VCaP (cell line): Measurements from ENCODE around the gene ARPC5.
A peak's percentile ranks its signal among the peaks of the same experiment; 100 is the strongest.

Source experiments
- H3K27ac ChIP-seq: fragments of 450-650 bp; 2 replicates; pipeline ENCODE4 v1.5.1; 2017
- TF ChIP-seq, protein P1 (sequence below): fragments of 450-650 bp; conservative IDR thresholded peaks from 2 replicates; pipeline ENCODE4 v1.5.1; 2017; ENCODE audit warnings: mild to moderate bottlenecking, moderate library complexity

The ARPC5 gene

GRCh38 chr1:183634429-183635065 lies 1.0 kb downstream of the ARPC5 start:
- peak overlapping the region; percentile 86 for H3K27ac ChIP-seq
- TF ChIP-seq, protein P1, sequence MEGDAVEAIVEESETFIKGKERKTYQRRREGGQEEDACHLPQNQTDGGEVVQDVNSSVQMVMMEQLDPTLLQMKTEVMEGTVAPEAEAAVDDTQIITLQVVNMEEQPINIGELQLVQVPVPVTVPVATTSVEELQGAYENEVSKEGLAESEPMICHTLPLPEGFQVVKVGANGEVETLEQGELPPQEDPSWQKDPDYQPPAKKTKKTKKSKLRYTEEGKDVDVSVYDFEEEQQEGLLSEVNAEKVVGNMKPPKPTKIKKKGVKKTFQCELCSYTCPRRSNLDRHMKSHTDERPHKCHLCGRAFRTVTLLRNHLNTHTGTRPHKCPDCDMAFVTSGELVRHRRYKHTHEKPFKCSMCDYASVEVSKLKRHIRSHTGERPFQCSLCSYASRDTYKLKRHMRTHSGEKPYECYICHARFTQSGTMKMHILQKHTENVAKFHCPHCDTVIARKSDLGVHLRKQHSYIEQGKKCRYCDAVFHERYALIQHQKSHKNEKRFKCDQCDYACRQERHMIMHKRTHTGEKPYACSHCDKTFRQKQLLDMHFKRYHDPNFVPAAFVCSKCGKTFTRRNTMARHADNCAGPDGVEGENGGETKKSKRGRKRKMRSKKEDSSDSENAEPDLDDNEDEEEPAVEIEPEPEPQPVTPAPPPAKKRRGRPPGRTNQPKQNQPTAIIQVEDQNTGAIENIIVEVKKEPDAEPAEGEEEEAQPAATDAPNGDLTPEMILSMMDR, result no peak

- peak overlapping the region; percentile 86; the same call in 1 of the 2 replicates for H3K27ac ChIP-seq
- TF ChIP-seq, protein P1, result peak; percentile 70
Observed at GRCh38 chr1:183633676-183634343, 1.8 kb downstream of the ARPC5 start.

DNA sequence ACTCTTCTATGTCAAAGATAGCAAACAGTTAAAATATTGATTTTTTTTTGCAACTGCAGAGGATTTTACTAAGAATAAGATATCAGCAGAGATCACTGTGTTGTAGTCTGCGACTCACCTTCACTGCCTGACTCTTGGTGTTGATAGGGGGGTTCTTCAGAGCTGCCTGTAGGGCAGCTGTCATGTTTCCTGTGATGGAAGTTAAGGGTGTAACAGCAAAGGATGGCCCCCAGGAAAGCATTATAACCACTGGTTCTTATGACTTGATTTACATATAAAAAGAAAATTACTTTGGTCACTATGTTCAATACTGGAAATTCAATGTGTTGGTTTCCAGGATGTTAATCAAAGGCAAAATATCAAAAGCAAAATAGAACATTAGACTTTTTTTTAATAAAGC lies 2.6 kb downstream of the ARPC5 start:
- TF ChIP-seq, protein P1, result no peak
- H3K27ac ChIP-seq, result no peak overlapping the region

GRCh38 chr1:183632114-183632513 lies 3.5 kb downstream of the ARPC5 start:
- TF ChIP-seq, protein P1, result no peak

GRCh38 chr1:183630748-183631147 lies 4.8 kb downstream of the ARPC5 start:
- TF ChIP-seq, protein P1, result no peak
- H3K27ac ChIP-seq, result no peak overlapping the region

More at GRCh38 chr1:183632114-183632513, 3.5 kb downstream of the ARPC5 start:
- no peak overlapping the region for H3K27ac ChIP-seq

- TF ChIP-seq, protein P1, result no peak
- H3K27ac ChIP-seq, result no peak overlapping the region
Observed at GRCh38 chr1:183628537-183628936, 7.0 kb downstream of the ARPC5 start.

- H3K27ac ChIP-seq, result peak overlapping the region; percentile 82
Observed at GRCh38 chr1:183626236-183626635, 9.3 kb downstream of the ARPC5 start.
